ACHN (cell line): ENCODE results near the gene CERK.

Experiments
- DNase-seq: peaks from one replicate; pipeline ENCODE4 v3.0.0-alpha.2; 2015
- in situ Hi-C: cut with HindIII; loops from 2 replicates; pipeline ENCODE4 v1.10.0; 2017; ENCODE audit warnings: low sequenced_read_pairs, low pct_ligation_motif_present, low pct_unique_long_range_greater_than_20kb

CERK gene

DNA sequence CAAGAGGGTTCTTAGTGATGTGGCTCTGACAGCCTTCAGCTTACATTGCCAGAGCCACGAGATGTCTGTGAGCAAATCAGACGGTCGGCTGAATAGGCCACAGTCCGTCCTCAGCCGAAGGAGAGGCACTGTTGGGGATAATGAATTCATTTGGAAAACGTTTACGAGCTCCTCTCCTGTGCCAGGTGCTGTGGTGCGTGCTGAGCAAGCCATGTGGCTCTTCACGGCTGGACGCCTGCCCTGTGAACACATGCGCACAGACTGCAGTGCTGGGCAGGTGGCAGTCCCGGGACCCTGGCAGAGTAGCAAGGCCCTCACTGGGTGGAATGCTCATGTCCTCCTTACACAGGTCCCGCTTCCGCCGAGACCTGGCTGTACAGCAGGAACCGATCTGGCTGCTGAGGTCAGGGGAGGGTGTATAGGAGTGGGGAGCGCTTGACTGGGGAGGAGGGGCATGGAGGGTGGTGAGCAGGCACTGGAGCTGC lies 31.2 kb upstream of the CERK start:
- DNase-seq, result no peak
- in situ Hi-C loops, result no loop called here

GRCh38 chr22:46767249-46767985 lies 29.4 kb upstream of the CERK start:
- in situ Hi-C loops, result no loop called here
- DNase-seq, result no peak

DNA sequence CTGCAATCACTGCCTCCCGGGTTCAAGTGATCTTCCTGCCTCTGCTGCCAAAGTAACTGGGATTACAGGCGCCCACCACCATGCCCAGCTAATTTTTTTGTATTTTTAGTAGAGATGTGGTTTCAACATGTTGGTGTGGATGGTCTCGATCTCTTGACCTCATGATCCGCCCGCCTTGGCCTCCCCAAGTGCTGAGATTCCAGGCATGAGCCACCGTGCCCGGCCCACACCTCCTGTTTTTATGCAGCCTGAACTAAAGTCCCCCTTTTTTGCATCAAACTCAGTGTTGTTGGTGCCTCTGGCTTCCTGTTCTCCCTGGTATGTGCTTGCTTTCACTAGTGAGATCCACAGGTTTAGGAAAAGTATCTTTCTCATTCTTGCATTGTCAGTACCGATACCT lies 28.6 kb upstream of the CERK start:
- in situ Hi-C loops, result no loop called here
- no peak for DNase-seq

- DNase-seq, result no peak
- in situ Hi-C loops, result no loop called here
These were observed 26.9 kb upstream of the CERK start for GRCh38 chr22:46764779-46765485.

DNA sequence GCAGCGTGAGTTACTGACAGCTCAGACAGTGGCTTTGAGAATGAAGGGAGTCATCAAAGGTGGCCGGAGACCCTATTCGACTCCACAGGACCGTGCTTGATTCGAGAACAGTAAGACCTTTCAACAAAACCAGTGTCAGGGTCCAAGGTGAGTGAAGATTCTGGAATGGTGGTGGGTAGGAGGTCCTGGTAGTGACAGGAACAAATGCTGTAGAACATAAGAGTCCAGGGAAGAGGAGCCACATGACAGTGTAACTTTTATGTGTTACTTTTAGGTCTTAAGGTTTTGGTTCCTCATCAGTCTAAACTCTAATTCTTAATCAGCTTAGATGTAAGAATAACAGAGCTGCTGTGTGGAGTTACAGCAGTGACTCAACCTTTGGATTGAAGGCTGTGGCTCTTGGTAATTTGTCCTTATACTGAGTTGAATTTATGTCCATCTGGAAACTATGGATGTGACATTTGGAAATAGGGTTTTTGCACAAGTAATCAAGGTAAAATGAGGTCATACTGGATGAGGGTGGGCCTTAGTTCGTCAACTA lies 26.2 kb upstream of the CERK start:
- no peak for DNase-seq
- in situ Hi-C loops, result no loop called here

DNA sequence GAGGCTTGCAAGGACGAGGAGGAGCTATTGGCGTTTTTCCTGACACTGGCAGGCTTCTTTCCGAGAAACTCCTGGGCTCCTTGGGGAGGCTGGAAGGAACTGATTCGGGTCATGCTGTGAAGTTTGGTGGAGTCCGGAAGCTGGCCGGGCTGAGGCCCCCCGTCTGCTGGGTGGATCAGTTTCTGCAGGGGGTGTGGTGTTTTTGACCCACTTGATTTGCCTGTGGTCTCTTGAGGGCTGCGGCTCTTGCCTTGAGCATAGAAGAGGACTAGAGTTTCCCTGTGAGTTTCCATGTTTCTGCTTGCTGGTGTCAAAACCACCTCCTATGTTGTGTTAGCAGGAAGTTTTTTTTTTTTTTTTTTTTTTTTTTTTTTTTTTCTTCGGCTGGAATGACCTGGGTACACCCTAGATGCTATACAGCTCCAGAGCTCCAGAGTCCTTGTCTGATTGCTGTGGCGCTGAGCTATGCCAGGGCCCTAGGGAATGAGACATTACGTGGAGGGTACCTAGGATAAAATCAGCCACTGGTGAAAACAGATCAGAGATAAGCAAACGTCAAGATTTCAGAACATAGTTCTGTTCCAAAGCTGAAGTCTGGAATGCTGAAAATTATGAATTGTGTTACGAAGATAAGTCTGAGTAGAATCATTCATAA lies 25.1 kb upstream of the CERK start:
- peak; percentile 17 for DNase-seq
- in situ Hi-C loops, result no loop called here

- in situ Hi-C loops, result no loop called here
- peak; percentile 92 for DNase-seq
These were observed 24.4 kb upstream of the CERK start, which contains the start of gene TBC1D22A for GRCh38 chr22:46762238-46763050. TSS of gene TBC1D22A (plus strand) at chr22:46762650. CDS start at chr22:46762787, 137 bp downstream.

DNA sequence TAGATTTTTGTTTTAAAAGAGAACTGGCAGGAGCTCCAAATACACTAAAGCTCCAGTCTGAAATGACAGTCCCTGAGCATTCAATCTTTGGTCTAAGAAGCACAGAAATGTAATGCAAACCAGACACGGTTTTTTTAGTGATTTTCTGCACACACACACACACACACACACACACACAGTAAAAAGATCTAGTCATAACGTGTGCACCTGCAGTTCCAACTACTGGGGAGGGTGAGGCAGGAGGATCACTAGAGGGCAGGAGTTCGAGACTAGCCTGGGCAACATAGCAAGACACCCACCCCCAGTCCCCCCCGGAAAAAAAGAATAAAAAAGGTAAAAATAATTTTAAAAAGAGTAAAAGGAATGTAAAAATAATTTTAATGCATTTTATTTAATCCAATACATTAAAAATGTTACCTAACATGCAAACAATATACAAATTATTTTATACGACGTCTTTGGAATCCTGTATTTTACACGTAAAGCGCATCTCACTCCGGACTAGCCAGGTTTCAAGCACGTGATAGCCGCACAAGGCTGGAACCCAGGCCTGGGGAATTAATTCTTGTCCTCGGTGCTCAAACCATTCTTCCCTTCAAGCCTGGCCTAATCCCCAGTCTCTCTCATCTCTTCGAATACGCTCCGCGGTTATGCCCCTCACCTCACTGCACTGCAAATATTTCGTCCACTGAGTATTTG lies 23.6 kb upstream of the CERK start:
- in situ Hi-C loops, result no loop called here
- DNase-seq, result no peak

GRCh38 chr22:46761017-46761416 lies 23.0 kb upstream of the CERK start:
- in situ Hi-C loops, result no loop called here

DNA sequence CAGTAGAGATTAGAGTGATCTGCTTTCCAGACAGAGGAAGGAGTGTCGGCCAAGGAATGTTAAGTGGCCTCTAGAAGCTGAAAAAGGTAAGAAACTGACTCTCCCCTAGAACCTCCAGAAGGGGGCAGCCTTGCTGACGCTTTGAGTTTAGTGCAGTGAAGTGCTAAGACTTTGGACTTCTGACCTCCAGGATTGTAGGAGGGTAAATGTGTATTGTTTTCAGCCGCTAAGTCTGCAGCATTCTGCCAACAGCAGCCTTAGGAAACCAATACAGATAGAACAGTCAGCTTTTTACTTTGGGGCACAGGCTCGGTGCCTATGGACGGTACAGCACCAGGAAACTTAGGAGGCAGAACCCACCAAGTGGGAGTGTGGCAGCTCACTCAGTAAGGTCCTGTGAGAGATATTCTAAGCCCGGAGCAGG lies 20.8 kb upstream of the CERK start:
- peak; percentile 61 for DNase-seq
- in situ Hi-C loops, result no loop called here

More at GRCh38 chr22:46761017-46761416, 23.0 kb upstream of the CERK start:
- DNase-seq, result no peak

- in situ Hi-C loops, result no loop called here
- no peak for DNase-seq
These were observed 20.1 kb upstream of the CERK start for GRCh38 chr22:46758121-46758520.

- DNase-seq, result no peak
- in situ Hi-C loops, result no loop called here
These were observed 19.1 kb upstream of the CERK start for GRCh38 chr22:46757104-46757503.

GRCh38 chr22:46756097-46756496 lies 18.0 kb upstream of the CERK start:
- no peak for DNase-seq
- in situ Hi-C loops, result no loop called here

DNA sequence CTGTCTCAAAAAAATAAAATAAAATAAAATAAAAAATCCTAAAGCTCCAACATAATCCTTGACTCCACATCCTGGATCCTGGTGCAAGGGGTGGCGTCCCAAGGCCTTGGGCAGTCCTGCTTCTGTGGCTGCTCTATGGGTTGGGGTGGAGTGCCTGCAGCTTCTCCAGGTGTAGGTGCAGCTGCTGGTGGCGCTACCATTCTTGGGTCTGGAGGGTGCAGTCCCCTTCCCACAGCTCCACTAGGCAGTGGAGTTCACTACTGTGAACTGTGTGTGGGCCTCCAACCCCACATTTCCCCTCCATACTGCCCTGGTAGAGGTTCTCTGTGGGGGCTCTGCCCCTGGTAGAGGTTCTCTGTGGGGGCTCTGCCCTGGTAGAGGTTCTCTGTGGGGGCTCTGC lies 17.5 kb upstream of the CERK start:
- DNase-seq, result no peak
- in situ Hi-C loops, result no loop called here

- in situ Hi-C loops, result no loop called here
These were observed 16.8 kb upstream of the CERK start for GRCh38 chr22:46754826-46755225.

GRCh38 chr22:46754110-46754799 lies 16.2 kb upstream of the CERK start:
- peak; percentile 89 for DNase-seq
- in situ Hi-C loops, result no loop called here

More at GRCh38 chr22:46754826-46755225, 16.8 kb upstream of the CERK start:
- DNase-seq, result no peak

- no peak for DNase-seq
- in situ Hi-C loops, result no loop called here
These were observed 15.7 kb upstream of the CERK start for GRCh38 chr22:46753761-46754109.
